Endothelial cell (in vitro differentiated cells): ENCODE results near the gene PEPD. TPM values are rescaled to one million over a fixed set of nuclear protein-coding genes. Genes with fewer than 3 reads are reported as not detected.

ENCODE experiments used
- DNase-seq: peaks from one replicate; pipeline ENCODE4 v3.0.0; 2021; ENCODE audit warnings: low spot score
- H3K27ac Mint-ChIP-seq: one replicate; pipeline ENCODE4 v1.8.0; 2021; ENCODE audit warnings: mixed read lengths, inconsistent platforms; ENCODE audit not compliant: unreplicated experiment
- H3K27me3 Mint-ChIP-seq: one replicate; pipeline ENCODE4 v1.8.0; 2021; ENCODE audit warnings: mild to moderate bottlenecking, moderate library complexity, mixed read lengths, inconsistent platforms; ENCODE audit not compliant: unreplicated experiment
- H3K36me3 Mint-ChIP-seq: one replicate; pipeline ENCODE4 v1.8.0; 2021; ENCODE audit warnings: mild to moderate bottlenecking, low read depth, mixed read lengths, inconsistent platforms; ENCODE audit not compliant: unreplicated experiment
- H3K4me1 Mint-ChIP-seq: one replicate; pipeline ENCODE4 v1.8.0; 2021; ENCODE audit warnings: mild to moderate bottlenecking, mixed read lengths, inconsistent platforms; ENCODE audit not compliant: unreplicated experiment
- H3K4me3 Mint-ChIP-seq: one replicate; pipeline ENCODE4 v1.8.0; 2021; ENCODE audit warnings: mild to moderate bottlenecking, mixed read lengths, inconsistent platforms; ENCODE audit not compliant: unreplicated experiment
- H3K9me3 Mint-ChIP-seq: one replicate; pipeline ENCODE4 v1.8.0; 2021; ENCODE audit warnings: mixed read lengths, inconsistent platforms; ENCODE audit not compliant: unreplicated experiment
- CTCF ChIP-seq: fragments of 200-600 bp; sonication (generic); IDR thresholded peaks from one replicate; pipeline ENCODE4 v1.5.0; 2021; ENCODE audit warnings: antibody characterized with exemption; ENCODE audit not compliant: unreplicated experiment
- total RNA-seq: library from RNA; stranded (reverse); fragmentation: NEBNext Ultra II Directional; extraction: Animal tissue kit (Norgen Biotek cat#: 25700); gene quantifications from one replicate; pipeline ENCODE4 v1.2.1, GENCODE V29; 2021; ENCODE audit not compliant: unreplicated experiment

PEPD gene
- total RNA-seq, 1 donor from 2014 or later, result 40.5 TPM

DNA sequence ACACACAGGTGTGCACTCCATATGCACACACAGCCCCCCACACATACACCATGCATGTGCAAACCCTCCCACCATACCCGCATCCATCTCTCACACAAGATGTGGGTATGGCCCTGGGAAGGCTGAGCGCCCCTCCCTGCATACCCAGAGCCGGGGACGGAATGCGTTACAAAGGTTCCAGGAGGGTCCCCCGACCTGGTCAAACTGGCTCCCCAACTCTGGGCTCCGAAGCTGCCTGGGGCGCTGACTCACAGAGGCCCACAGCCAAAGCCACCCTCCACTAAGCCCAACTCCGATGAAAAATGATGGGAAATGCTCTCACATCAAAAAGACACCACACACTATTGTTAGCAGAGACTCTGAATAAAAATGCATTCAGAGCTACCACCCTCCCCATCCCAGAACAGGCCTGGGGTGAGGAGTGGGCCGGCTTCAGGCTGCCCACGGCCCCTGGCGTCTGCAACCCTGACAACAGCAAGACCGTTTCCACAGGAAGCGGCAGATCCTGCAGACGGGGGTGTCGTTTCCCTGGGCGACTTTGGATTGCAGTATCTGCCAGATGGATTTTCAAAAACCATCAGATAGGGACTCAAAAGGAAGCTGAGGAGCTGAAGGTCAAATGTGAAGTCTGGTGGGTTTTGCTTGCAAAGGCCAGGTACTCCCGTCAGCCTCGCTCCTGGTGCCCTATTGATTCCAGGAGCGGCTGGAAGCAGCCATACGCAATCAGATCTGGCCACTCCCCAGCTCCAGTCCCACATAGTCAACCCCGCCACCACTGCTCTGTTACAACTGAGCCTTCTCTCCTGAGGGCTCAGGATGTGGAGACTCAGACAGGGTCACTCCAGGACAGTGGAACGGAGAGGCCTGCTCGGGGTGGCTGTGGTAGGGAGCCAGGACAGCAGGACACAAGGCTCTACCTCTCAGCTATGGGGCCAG lies 14.3 kb downstream of the PEPD start:
- Mint-ChIP-seq H3K27ac (peak overlapping the region; percentile 41), H3K4me3 (no peak overlapping the region), H3K36me3 (peaks cover 7% of the 10 kb centered on the region), H3K9me3 (no peaks in the 10 kb centered on the region), H3K4me1 (peaks cover 15% of the 10 kb centered on the region), H3K27me3 (peaks cover 3% of the 10 kb centered on the region)
- DNase-seq, result peak; percentile 36
- no peak for TF ChIP-seq CTCF

- TF ChIP-seq CTCF, result no peak
- Mint-ChIP-seq H3K4me1 (peaks cover 15% of the 10 kb centered on the region), H3K27me3 (peaks cover 1% of the 10 kb centered on the region), H3K4me3 (no peak overlapping the region), H3K36me3 (peaks cover 7% of the 10 kb centered on the region), H3K27ac (peak overlapping the region; percentile 41), H3K9me3 (no peaks in the 10 kb centered on the region)
- no peak for DNase-seq
Observed at GRCh38 chr19:33506498-33506897, 15.1 kb downstream of the PEPD start.

- Mint-ChIP-seq H3K4me3 (no peak overlapping the region), H3K27me3 (peaks cover 1% of the 10 kb centered on the region), H3K36me3 (peaks cover 7% of the 10 kb centered on the region), H3K4me1 (peaks cover 15% of the 10 kb centered on the region), H3K9me3 (no peaks in the 10 kb centered on the region), H3K27ac (peak overlapping the region; percentile 4)
- TF ChIP-seq CTCF, result no peak
- DNase-seq, result no peak
Observed at GRCh38 chr19:33505823-33506222, 15.8 kb downstream of the PEPD start.

DNA sequence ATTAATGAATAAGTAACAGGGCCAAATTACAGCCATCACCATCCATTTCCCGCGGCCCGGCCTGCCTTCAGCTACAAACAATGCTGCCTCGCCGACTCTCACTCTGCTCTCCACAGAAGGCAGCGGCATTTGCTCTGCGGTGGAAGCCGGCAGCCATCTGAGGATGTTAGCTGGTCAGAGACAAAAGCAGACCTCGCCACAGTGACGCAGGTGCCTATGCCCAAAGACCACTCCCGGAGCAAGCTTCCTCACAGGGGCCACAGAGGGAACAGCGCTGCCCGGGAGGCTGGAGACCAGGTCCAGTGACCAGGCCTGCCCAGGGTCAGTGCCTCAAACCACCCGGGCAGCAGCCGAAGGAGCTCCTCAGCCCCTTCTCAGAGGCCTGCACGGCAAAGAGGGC lies 16.4 kb downstream of the PEPD start:
- peaks cover 15% of the 10 kb centered on the region for H3K4me1 Mint-ChIP-seq
- no peak overlapping the region for H3K27ac Mint-ChIP-seq
- H3K4me3 Mint-ChIP-seq, result no peak overlapping the region
- H3K27me3 Mint-ChIP-seq, result no peaks in the 10 kb centered on the region
- no peaks in the 10 kb centered on the region for H3K9me3 Mint-ChIP-seq
- no peak for TF ChIP-seq CTCF
- H3K36me3 Mint-ChIP-seq, result peaks cover 6% of the 10 kb centered on the region
- no peak for DNase-seq

DNA sequence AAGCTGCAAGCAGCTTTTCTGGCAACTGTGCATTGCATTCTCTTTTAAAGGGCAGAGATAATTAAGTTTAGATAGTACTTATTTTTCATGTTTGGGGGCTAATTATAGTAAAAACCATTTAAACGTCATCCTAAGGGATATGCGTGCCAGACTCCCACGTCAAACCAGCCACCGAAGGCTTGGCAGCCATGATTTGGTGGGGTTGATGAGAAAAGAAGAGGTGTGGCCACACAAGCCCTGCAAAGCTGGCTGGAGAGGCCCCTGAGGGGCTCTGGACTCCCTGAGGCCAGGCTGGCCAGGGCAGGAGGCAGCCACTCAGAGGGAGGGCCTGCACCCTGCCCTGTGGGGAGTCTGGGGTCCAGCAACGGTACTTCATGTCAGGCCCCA lies 17.5 kb downstream of the PEPD start:
- Mint-ChIP-seq H3K4me1 (peaks cover 15% of the 10 kb centered on the region), H3K27me3 (no peaks in the 10 kb centered on the region), H3K4me3 (no peak overlapping the region), H3K9me3 (no peaks in the 10 kb centered on the region), H3K36me3 (peaks cover 3% of the 10 kb centered on the region), H3K27ac (no peak overlapping the region)
- no peak for DNase-seq
- no peak for TF ChIP-seq CTCF
